SU-DHL-6 (cell line): Measurements from ENCODE around the gene TNFRSF12A.

ENCODE experiments used
- H2AFZ ChIP-seq: fragments of 200-600 bp; sonication (generic); 2 replicates; pipeline ENCODE4 v1.6.1; 2014; ENCODE audit warnings: low read depth, mild to moderate bottlenecking, moderate library complexity, mixed read lengths, antibody characterized with exemption, low read length; ENCODE audit not compliant: severe bottlenecking
- H3F3A ChIP-seq: fragments of 200-600 bp; shearing (Covaris generic); 2 replicates; pipeline ENCODE4 v1.6.0; 2016; ENCODE audit warnings: antibody characterized with exemption, mild to moderate bottlenecking; ENCODE audit not compliant: insufficient read depth
- H3K27ac ChIP-seq: fragments of 200-600 bp; sonication (generic); 2 replicates; pipeline ENCODE4 v1.5.1; 2016; ENCODE audit warnings: low read depth, mild to moderate bottlenecking, low read length, moderate library complexity, mixed read lengths
- H3K27me3 ChIP-seq: fragments of 200-600 bp; sonication (generic), shearing (Covaris generic); 2 replicates; pipeline ENCODE4 v1.6.0; 2014; ENCODE audit warnings: mild to moderate bottlenecking, low read length
- H3K36me3 ChIP-seq: fragments of 200-600 bp; sonication (generic); 2 replicates; pipeline ENCODE4 v1.6.1; 2014; ENCODE audit warnings: mild to moderate bottlenecking, low read length, mixed read lengths
- H3K4me2 ChIP-seq: fragments of 300-600, 200-600 bp; shearing (Covaris generic), sonication (generic); 2 replicates; pipeline ENCODE4 v1.6.0; 2014; ENCODE audit warnings: low read length, low read depth, mild to moderate bottlenecking; ENCODE audit not compliant: poor library complexity, severe bottlenecking
- H3K4me3 ChIP-seq: fragments of 200-600 bp; sonication (generic); 2 replicates; pipeline ENCODE4 v1.5.1; 2014; ENCODE audit warnings: antibody characterized with exemption, low read length, mild to moderate bottlenecking, mixed read lengths; ENCODE audit not compliant: insufficient read depth, poor library complexity, severe bottlenecking
- H3K79me2 ChIP-seq: fragments of 200-600 bp; sonication (generic); 2 replicates; pipeline ENCODE4 v1.6.1; 2014; ENCODE audit warnings: mild to moderate bottlenecking, low read length, moderate library complexity; ENCODE audit not compliant: insufficient read depth
- H3K9ac ChIP-seq: fragments of 200-600 bp; sonication (generic); 2 replicates; pipeline ENCODE4 v1.7.0; 2014; ENCODE audit warnings: mild to moderate bottlenecking, low read length
- H3K9me2 ChIP-seq: fragments of 200-600 bp; sonication (generic); replicated peaks from 2 replicates; pipeline ENCODE4 v1.6.1; 2014; ENCODE audit warnings: low read length; ENCODE audit not compliant: insufficient read depth
- H3K9me3 ChIP-seq: fragments of 200-600 bp; sonication (generic); 2 replicates; pipeline ENCODE4 v1.6.1; 2014; ENCODE audit warnings: low read length, mixed read lengths; ENCODE audit not compliant: insufficient read depth
- H4K20me1 ChIP-seq: fragments of 200-600 bp; sonication (generic); 2 replicates; pipeline ENCODE4 v1.6.1; 2014; ENCODE audit warnings: low read depth, mild to moderate bottlenecking, antibody characterized with exemption, low read length, moderate library complexity, mixed read lengths
- EZH2phosphoT487 ChIP-seq: fragments of 200-600 bp; sonication (generic), shearing (Covaris generic); conservative IDR thresholded peaks from 2 replicates; pipeline ENCODE4 v1.6.1; 2018; ENCODE audit warnings: mild to moderate bottlenecking, antibody characterized with exemption, low read length, moderate library complexity, mixed read lengths
- TF ChIP-seq, protein P1 (sequence below): fragments of 200-600 bp; sonication (generic); IDR thresholded peaks from one replicate; pipeline ENCODE4 v1.5.1; 2017; ENCODE audit warnings: antibody characterized with exemption, mild to moderate bottlenecking, low read length, moderate library complexity; ENCODE audit not compliant: insufficient read depth, poor library complexity, severe bottlenecking

Gene TNFRSF12A

DNA sequence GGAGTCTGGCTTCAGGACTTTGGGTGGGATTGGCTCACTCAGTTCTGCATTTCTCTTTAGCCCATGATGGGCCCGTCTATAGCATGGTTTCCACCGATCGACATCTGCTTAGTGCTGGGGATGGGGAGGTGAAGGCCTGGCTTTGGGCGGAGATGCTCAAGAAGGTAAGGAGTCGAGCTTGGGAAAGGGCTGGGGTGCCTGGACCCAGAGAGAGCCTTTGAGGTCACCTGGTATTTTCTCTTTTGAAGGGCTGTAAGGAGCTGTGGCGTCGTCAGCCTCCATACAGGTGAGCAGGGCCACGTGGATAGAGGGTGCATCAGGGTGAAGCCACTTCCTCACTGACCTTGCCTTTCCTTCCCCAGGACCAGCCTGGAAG lies 5.8 kb downstream of the TNFRSF12A start:
- no peak overlapping the region for H3K27ac ChIP-seq
- no peaks in the 10 kb centered on the region for H3K9me2 ChIP-seq
- no peaks in the 10 kb centered on the region for H3K36me3 ChIP-seq
- no peak overlapping the region for H3K4me3 ChIP-seq
- no peak for TF ChIP-seq EZH2phosphoT487
- TF ChIP-seq, protein P1, sequence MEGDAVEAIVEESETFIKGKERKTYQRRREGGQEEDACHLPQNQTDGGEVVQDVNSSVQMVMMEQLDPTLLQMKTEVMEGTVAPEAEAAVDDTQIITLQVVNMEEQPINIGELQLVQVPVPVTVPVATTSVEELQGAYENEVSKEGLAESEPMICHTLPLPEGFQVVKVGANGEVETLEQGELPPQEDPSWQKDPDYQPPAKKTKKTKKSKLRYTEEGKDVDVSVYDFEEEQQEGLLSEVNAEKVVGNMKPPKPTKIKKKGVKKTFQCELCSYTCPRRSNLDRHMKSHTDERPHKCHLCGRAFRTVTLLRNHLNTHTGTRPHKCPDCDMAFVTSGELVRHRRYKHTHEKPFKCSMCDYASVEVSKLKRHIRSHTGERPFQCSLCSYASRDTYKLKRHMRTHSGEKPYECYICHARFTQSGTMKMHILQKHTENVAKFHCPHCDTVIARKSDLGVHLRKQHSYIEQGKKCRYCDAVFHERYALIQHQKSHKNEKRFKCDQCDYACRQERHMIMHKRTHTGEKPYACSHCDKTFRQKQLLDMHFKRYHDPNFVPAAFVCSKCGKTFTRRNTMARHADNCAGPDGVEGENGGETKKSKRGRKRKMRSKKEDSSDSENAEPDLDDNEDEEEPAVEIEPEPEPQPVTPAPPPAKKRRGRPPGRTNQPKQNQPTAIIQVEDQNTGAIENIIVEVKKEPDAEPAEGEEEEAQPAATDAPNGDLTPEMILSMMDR, result no peak
- no peak overlapping the region for H3K4me2 ChIP-seq
- H3K9me3 ChIP-seq, result no peaks in the 10 kb centered on the region
- peaks cover 18% of the 10 kb centered on the region for H3F3A ChIP-seq
- no peak overlapping the region for H2AFZ ChIP-seq
- H3K79me2 ChIP-seq, result no peaks in the 10 kb centered on the region
- no peak overlapping the region for H3K9ac ChIP-seq
- no peaks in the 10 kb centered on the region for H3K27me3 ChIP-seq
- no peaks in the 10 kb centered on the region for H4K20me1 ChIP-seq

DNA sequence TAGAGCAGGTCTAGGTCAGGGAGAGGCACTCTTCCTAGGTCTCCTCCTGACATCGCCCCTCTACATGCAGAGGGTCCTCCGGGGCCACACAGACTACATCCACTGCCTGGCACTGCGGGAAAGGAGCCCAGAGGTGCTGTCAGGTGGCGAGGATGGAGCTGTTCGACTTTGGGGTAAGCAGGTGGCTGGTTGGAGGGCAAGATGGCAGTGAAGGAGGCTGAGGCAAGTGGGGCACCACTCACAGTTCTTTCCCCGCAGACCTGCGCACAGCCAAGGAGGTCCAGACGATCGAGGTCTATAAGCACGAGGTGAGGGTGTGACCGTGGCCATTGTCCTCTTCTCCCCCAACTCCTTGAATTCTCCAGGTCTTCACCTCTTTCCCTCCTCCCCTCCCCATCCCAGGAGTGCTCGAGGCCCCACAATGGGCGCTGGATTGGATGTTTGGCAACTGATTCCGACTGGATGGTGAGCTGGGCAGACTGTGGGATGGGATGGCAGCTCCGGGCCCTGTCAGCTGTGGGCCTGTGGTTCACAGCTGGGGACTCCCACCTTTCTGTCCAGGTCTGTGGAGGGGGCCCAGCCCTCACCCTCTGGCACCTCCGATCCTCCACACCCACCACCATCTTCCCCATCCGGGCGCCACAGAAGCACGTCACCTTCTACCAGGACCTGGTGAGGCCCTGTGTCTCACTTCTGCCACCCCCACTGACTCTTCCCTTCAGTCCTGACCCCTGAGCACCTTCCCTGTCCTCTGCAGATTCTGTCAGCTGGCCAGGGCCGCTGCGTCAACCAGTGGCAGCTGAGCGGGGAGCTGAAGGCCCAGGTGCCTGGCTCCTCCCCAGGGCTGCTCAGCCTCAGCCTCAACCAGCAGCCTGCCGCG lies 6.7 kb downstream of the TNFRSF12A start:
- H3K4me2 ChIP-seq, result no peak overlapping the region
- H2AFZ ChIP-seq, result no peak overlapping the region
- no peaks in the 10 kb centered on the region for H3K27me3 ChIP-seq
- H3K9ac ChIP-seq, result no peak overlapping the region
- H3K9me3 ChIP-seq, result no peaks in the 10 kb centered on the region
- no peaks in the 10 kb centered on the region for H3K36me3 ChIP-seq
- no peaks in the 10 kb centered on the region for H4K20me1 ChIP-seq
- no peak overlapping the region for H3K4me3 ChIP-seq
- H3K9me2 ChIP-seq, result no peaks in the 10 kb centered on the region
- H3K79me2 ChIP-seq, result no peaks in the 10 kb centered on the region
- H3F3A ChIP-seq, result peaks cover 14% of the 10 kb centered on the region
- TF ChIP-seq EZH2phosphoT487, result no peak
- H3K27ac ChIP-seq, result no peak overlapping the region

DNA sequence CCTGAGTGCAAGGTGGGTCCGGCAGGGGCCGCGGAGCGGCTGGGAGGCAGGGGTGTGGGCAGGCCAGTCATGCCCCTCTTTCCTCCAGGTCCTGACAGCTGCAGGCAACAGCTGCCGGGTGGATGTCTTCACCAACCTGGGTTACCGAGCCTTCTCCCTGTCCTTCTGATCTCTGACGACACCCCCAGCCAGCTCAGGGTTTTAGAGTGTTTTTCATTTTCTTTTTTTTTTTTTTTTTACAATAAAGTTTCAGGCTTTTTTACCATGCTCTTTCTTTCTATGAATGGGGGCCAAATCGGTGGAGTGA lies 7.3 kb downstream of the TNFRSF12A start:
- no peak overlapping the region for H2AFZ ChIP-seq
- no peak overlapping the region for H3K27ac ChIP-seq
- no peak overlapping the region for H3K4me3 ChIP-seq
- H4K20me1 ChIP-seq, result no peaks in the 10 kb centered on the region
- no peak overlapping the region for H3K9ac ChIP-seq
- no peaks in the 10 kb centered on the region for H3K9me2 ChIP-seq
- H3F3A ChIP-seq, result peaks cover 8% of the 10 kb centered on the region
- no peaks in the 10 kb centered on the region for H3K27me3 ChIP-seq
- no peak for TF ChIP-seq EZH2phosphoT487
- TF ChIP-seq, protein P1, result no peak
- no peaks in the 10 kb centered on the region for H3K9me3 ChIP-seq
- H3K4me2 ChIP-seq, result no peak overlapping the region
- H3K79me2 ChIP-seq, result no peaks in the 10 kb centered on the region
- H3K36me3 ChIP-seq, result no peaks in the 10 kb centered on the region

DNA sequence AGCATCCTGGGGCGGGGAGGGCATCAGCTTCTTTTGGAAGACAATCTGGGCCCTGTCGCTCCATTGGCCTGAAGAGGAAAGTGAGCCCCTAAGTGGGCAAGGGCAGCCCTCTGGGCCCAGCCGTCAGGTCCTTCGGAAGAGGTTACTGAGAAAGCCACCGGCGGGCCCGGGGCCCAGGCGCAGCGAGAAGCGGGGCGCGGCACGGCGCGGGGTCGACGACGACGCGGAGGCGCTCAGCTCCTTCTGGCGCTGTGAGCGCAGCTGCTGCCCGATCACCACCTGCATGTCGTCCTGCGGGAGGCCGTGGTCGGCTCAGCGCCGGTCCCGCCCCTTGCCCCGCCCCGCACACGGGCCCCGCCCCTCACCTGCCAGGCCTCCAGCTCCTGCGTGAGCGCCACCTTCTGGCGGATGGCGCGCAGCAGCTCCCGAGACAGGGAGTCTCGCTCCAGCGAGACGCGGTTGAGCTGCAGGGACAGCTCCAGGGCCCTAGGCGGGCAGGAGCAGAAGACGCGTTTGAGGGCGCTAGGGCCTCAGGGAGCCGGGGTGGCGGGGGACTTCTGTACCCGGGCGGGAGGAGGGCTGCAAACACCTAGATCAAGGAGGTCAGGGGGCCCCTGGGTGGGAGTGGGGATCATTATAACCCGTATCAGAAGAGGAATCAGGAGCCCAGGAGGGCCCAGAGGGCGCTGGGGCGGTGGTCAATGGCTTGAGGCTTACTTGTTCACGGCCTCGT lies 8.0 kb downstream of the TNFRSF12A start:
- TF ChIP-seq EZH2phosphoT487, result no peak
- TF ChIP-seq, protein P1, result peak; percentile 72
- no peaks in the 10 kb centered on the region for H3K27me3 ChIP-seq
- 0 out of 2 replicates have a peak, but pooled peaks cover under 1% of the 10 kb centered on the region for H3F3A ChIP-seq
- no peak overlapping the region for H2AFZ ChIP-seq
- no peaks in the 10 kb centered on the region for H3K9me2 ChIP-seq
- peak overlapping the region; percentile 15; the same call in 1 of the 2 replicates for H3K9ac ChIP-seq
- no peaks in the 10 kb centered on the region for H3K79me2 ChIP-seq
- H3K36me3 ChIP-seq, result no peaks in the 10 kb centered on the region
- no peak overlapping the region for H3K4me3 ChIP-seq
- H3K27ac ChIP-seq, result no peak overlapping the region
- no peaks in the 10 kb centered on the region for H3K9me3 ChIP-seq
- no peaks in the 10 kb centered on the region for H4K20me1 ChIP-seq
- peak overlapping the region; percentile 40 for H3K4me2 ChIP-seq
